ENCODE measurements around the gene LEPROT. TPM values are rescaled to one million over a fixed set of nuclear protein-coding genes. Genes with fewer than 3 reads are reported as not detected.

Gene LEPROT
- total RNA-seq, 1 donor from 2014 or later = 20.9 TPM

DNA sequence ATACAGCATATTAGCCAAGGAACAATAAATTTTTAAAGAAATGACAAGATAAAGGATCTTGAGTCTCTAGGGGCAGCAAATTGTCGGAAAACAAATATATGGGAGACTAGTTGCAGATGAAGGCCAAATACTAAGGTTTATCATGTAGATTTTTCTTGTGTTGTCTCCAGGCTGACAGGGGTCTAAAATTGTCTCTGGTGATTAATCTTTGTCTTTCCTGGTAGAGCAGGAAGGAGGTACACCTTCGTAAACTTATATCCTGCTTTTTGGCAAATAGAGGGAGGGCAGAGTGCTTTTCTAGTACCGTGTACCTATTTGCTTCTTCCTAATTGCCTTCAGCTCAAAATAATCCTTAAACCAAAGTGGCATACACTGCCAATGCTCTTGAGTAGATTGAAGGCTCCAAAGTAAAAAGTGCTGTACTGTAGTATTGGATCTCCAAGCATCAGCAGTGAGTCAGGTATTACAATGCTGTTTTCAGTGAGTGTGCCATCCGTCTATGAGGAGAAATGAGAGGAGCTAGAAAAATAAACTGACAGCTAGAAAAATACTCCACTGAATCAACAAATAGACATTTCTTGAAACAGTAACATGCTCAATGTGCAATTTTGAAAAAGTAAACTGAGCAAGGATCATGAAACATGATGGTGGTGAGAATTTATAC, 1.8 kb upstream of the LEPROT start:
- no peak for DNase-seq (ENCODE audit: low spot score)
- H3K27me3 Mint-ChIP-seq (ENCODE audit: low read depth) = peaks cover 24% of the 10 kb centered on the region
- no peaks in the 10 kb centered on the region for H3K9me3 Mint-ChIP-seq
- intact Hi-C loops (cut with micrococcal nuclease) = no loop called here
- H3K36me3 Mint-ChIP-seq (ENCODE audit: low read depth) = no peaks in the 10 kb centered on the region
- peaks cover 11% of the 10 kb centered on the region for H3K4me1 Mint-ChIP-seq (ENCODE audit: low read depth)
- no peak overlapping the region for H3K27ac Mint-ChIP-seq
- H3K4me3 Mint-ChIP-seq (ENCODE audit: low read depth) = no peak overlapping the region

GRCh38 chr1:65419681-65420589, 533 bp upstream of the LEPROT start:
- H3K27ac Mint-ChIP-seq = peak overlapping the region; percentile 89
- DNase-seq (ENCODE audit: low spot score) = peak; percentile 98
- peaks cover 7% of the 10 kb centered on the region for H3K36me3 Mint-ChIP-seq (ENCODE audit: low read depth)
- no peaks in the 10 kb centered on the region for H3K9me3 Mint-ChIP-seq
- intact Hi-C loops (cut with micrococcal nuclease) = loop anchor here (1.0 to 5.0 kb wide), 7 partner anchors 27 to 1512 kb away; partner anchors contain the start of gene JAK1
- H3K27me3 Mint-ChIP-seq (ENCODE audit: low read depth) = peaks cover 19% of the 10 kb centered on the region
- H3K4me1 Mint-ChIP-seq (ENCODE audit: low read depth) = peaks cover 19% of the 10 kb centered on the region
- no peak overlapping the region for H3K4me3 Mint-ChIP-seq (ENCODE audit: low read depth)

GRCh38 chr1:65421351-65422025, 1.0 kb downstream of the LEPROT start:
- Mint-ChIP-seq H3K27ac (no peak overlapping the region), H3K27me3 (ENCODE audit: low read depth) (peaks cover 10% of the 10 kb centered on the region), H3K36me3 (ENCODE audit: low read depth) (peaks cover 22% of the 10 kb centered on the region), H3K4me1 (ENCODE audit: low read depth) (peaks cover 19% of the 10 kb centered on the region), H3K9me3 (no peaks in the 10 kb centered on the region), H3K4me3 (ENCODE audit: low read depth) (no peak overlapping the region)
- intact Hi-C loops (cut with micrococcal nuclease) = loop anchor here (2.0 to 5.0 kb wide), 5 partner anchors 169 to 1511 kb away; partner anchors contain the start of gene JAK1
- no peak for DNase-seq (ENCODE audit: low spot score)

- intact Hi-C loops (cut with micrococcal nuclease) = loop anchor here (5.0 kb wide), 3 partner anchors 170 to 1510 kb away; partner anchors contain the start of gene JAK1
- no peak for DNase-seq (ENCODE audit: low spot score)
- Mint-ChIP-seq H3K36me3 (ENCODE audit: low read depth) (peaks cover 32% of the 10 kb centered on the region), H3K4me1 (ENCODE audit: low read depth) (peaks cover 16% of the 10 kb centered on the region), H3K27me3 (ENCODE audit: low read depth) (peaks cover 5% of the 10 kb centered on the region), H3K4me3 (ENCODE audit: low read depth) (no peak overlapping the region), H3K9me3 (no peaks in the 10 kb centered on the region), H3K27ac (no peak overlapping the region)
Observed at GRCh38 chr1:65422241-65423203, 2.1 kb downstream of the LEPROT start.

- DNase-seq (ENCODE audit: low spot score) = no peak
- peaks cover 13% of the 10 kb centered on the region for H3K4me1 Mint-ChIP-seq (ENCODE audit: low read depth)
- intact Hi-C loops (cut with micrococcal nuclease) = loop anchor here (1.0 to 5.0 kb wide), 4 partner anchors 172 to 1508 kb away; partner anchors contain the start of gene JAK1
- H3K27me3 Mint-ChIP-seq (ENCODE audit: low read depth) = no peaks in the 10 kb centered on the region
- no peaks in the 10 kb centered on the region for H3K9me3 Mint-ChIP-seq
- H3K4me3 Mint-ChIP-seq (ENCODE audit: low read depth) = no peak overlapping the region
- no peak overlapping the region for H3K27ac Mint-ChIP-seq
- peaks cover 38% of the 10 kb centered on the region for H3K36me3 Mint-ChIP-seq (ENCODE audit: low read depth)
Observed at GRCh38 chr1:65423884-65424572, 3.6 kb downstream of the LEPROT start.

DNA sequence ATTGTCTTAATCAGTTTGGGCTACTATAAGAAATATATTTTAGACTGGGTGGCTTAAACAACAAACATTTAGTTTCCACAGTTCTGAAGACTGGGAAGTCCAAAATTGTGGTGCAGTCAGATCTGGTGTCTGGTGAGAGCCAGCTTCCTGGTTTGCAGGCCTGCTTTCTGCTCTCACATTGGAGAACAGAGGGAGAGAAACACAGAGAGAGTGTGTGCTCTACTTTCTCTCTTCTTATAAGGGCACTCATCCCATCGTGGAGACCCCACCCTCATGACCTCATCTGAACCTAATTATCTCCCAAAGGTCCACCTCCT, 4.1 kb downstream of the LEPROT start:
- Mint-ChIP-seq H3K4me3 (ENCODE audit: low read depth) (no peak overlapping the region), H3K36me3 (ENCODE audit: low read depth) (peaks cover 40% of the 10 kb centered on the region), H3K27ac (no peak overlapping the region), H3K9me3 (no peaks in the 10 kb centered on the region), H3K4me1 (ENCODE audit: low read depth) (peaks cover 12% of the 10 kb centered on the region), H3K27me3 (ENCODE audit: low read depth) (no peaks in the 10 kb centered on the region)
- intact Hi-C loops (cut with micrococcal nuclease) = loop anchor here (1.0 to 5.0 kb wide), 4 partner anchors 172 to 1508 kb away; partner anchors contain the start of gene JAK1
- DNase-seq (ENCODE audit: low spot score) = no peak

- Mint-ChIP-seq H3K27ac (no peak overlapping the region), H3K4me3 (ENCODE audit: low read depth) (no peak overlapping the region), H3K36me3 (ENCODE audit: low read depth) (peaks cover 41% of the 10 kb centered on the region), H3K9me3 (no peaks in the 10 kb centered on the region), H3K27me3 (ENCODE audit: low read depth) (no peaks in the 10 kb centered on the region), H3K4me1 (ENCODE audit: low read depth) (peaks cover 11% of the 10 kb centered on the region)
- intact Hi-C loops (cut with micrococcal nuclease) = no loop called here
- DNase-seq (ENCODE audit: low spot score) = no peak
Observed at GRCh38 chr1:65425006-65425405, 4.5 kb downstream of the LEPROT start.

GRCh38 chr1:65425697-65426096, 5.2 kb downstream of the LEPROT start:
- peaks cover 45% of the 10 kb centered on the region for H3K36me3 Mint-ChIP-seq (ENCODE audit: low read depth)
- H3K4me1 Mint-ChIP-seq (ENCODE audit: low read depth) = peaks cover 15% of the 10 kb centered on the region
- no peak overlapping the region for H3K4me3 Mint-ChIP-seq (ENCODE audit: low read depth)
- intact Hi-C loops (cut with micrococcal nuclease) = no loop called here
- H3K27ac Mint-ChIP-seq = no peak overlapping the region
- DNase-seq (ENCODE audit: low spot score) = no peak
- no peaks in the 10 kb centered on the region for H3K9me3 Mint-ChIP-seq
- no peaks in the 10 kb centered on the region for H3K27me3 Mint-ChIP-seq (ENCODE audit: low read depth)

DNA sequence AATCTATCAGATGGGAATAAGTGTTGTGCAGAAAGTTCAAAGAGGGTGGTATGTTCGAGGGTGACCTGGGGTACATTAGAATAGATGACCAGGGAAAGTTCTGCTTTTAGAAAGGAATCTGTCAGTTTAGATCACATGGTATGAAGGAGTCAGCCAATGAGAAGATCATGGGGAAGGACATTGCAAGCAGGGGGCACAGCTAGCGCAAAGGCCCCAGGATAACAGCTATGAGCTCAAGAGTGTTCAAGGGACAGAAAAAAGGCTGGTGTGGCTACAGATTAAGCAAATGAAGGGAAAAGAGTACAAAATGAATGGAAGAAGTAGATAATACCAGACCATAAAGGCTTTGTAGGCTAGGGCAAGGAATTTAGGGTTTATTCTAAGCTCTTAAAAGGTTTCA, 8.6 kb downstream of the LEPROT start:
- Mint-ChIP-seq H3K27me3 (ENCODE audit: low read depth) (no peaks in the 10 kb centered on the region), H3K9me3 (no peaks in the 10 kb centered on the region), H3K36me3 (ENCODE audit: low read depth) (peaks cover 57% of the 10 kb centered on the region), H3K4me1 (ENCODE audit: low read depth) (peaks cover 20% of the 10 kb centered on the region), H3K4me3 (ENCODE audit: low read depth) (no peak overlapping the region), H3K27ac (no peak overlapping the region)
- DNase-seq (ENCODE audit: low spot score) = no peak
- intact Hi-C loops (cut with micrococcal nuclease) = no loop called here

- Mint-ChIP-seq H3K4me3 (ENCODE audit: low read depth) (no peak overlapping the region), H3K4me1 (ENCODE audit: low read depth) (peaks cover 15% of the 10 kb centered on the region), H3K27me3 (ENCODE audit: low read depth) (no peaks in the 10 kb centered on the region), H3K27ac (no peak overlapping the region), H3K9me3 (no peaks in the 10 kb centered on the region), H3K36me3 (ENCODE audit: low read depth) (peaks cover 54% of the 10 kb centered on the region)
- no peak for DNase-seq (ENCODE audit: low spot score)
- intact Hi-C loops (cut with micrococcal nuclease) = loop anchor here (2.0 kb wide), 1 partner anchor 257 kb away; no protein-coding TSS in a partner anchor
Observed at GRCh38 chr1:65429806-65430205, 9.3 kb downstream of the LEPROT start.

DNA sequence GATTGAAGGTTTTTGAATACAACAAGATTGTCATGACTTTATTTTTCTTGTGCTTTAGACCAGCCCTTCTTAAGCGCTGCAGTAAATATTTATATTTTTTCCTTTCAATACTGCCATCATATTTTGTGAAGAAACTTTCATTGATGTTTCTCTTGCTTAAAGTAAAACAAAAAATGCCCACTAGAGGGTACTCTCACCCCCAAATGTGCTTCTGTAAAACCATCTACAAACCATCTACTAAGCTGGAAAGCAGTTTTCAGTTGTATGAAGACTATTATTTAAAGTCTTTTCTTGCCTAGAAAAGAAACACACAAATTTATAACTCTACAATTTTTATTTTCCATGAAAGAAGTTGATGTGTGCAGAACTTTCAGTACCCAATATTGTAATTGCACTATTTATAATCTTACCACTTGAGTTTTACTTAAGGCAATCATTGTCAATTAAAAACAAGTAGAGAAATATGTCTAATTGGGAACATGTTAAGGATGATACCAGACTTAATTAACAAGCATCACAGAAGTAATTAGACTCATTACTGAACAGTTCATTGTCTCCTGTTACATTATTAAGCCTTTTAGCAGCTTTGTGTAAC, 10.7 kb downstream of the LEPROT start:
- Mint-ChIP-seq H3K36me3 (ENCODE audit: low read depth) (peaks cover 42% of the 10 kb centered on the region), H3K9me3 (no peaks in the 10 kb centered on the region), H3K4me3 (ENCODE audit: low read depth) (no peak overlapping the region), H3K27me3 (ENCODE audit: low read depth) (no peaks in the 10 kb centered on the region), H3K4me1 (ENCODE audit: low read depth) (peaks cover 18% of the 10 kb centered on the region), H3K27ac (no peak overlapping the region)
- intact Hi-C loops (cut with micrococcal nuclease) = loop anchor here (2.0 kb wide), 1 partner anchor 256 kb away; no protein-coding TSS in a partner anchor
- DNase-seq (ENCODE audit: low spot score) = no peak
